OCI-LY7 (cell line): ENCODE data around the gene SIPA1L3. TPM values are rescaled to one million over a fixed set of nuclear protein-coding genes. Genes with fewer than 3 reads are reported as not detected.

ENCODE experiments used
- BruUV-seq: library from RNA; stranded (reverse); fragments of 400-500 nt; replicated peaks from 2 replicates; lab custom pipeline; 2021; lab: Mats Ljungman, UMichigan
- CTCF ChIA-PET: fragments of 300-600 bp; sonication (Branson Sonifier 250); formaldehyde crosslinking; loops from one replicate; lab custom pipeline; 2022; ENCODE audit warnings: antibody characterized with exemption; ENCODE audit not compliant: unreplicated experiment; lab: Charles Lee
- POLR2A ChIA-PET: fragments of 300-600 bp; sonication (Branson Sonifier 250); formaldehyde crosslinking; loops from one replicate; lab custom pipeline; 2022; ENCODE audit warnings: antibody characterized with exemption; lab: Charles Lee
- DNase-seq: peaks from one replicate; pipeline ENCODE4 v3.0.0-alpha.2; 2015; ENCODE audit warnings: low spot score
- H2AFZ ChIP-seq: fragments of 200-600 bp; sonication (generic), shearing (Covaris generic); 2 replicates; pipeline ENCODE4 v1.6.1; 2014; ENCODE audit warnings: mild to moderate bottlenecking, antibody characterized with exemption, low read length, moderate library complexity
- H3K27ac ChIP-seq: fragments of 200-600 bp; sonication (generic); 2 replicates; pipeline ENCODE4 v1.5.1; 2014; ENCODE audit warnings: mixed run types, low read depth, mild to moderate bottlenecking, moderate library complexity, low read length, inconsistent platforms; ENCODE audit not compliant: poor library complexity, severe bottlenecking
- H3K36me3 ChIP-seq: fragments of 200-600 bp; sonication (generic); 2 replicates; pipeline ENCODE4 v1.6.1; 2014; ENCODE audit warnings: mild to moderate bottlenecking, antibody characterized with exemption, low read length, moderate library complexity, mixed read lengths; ENCODE audit not compliant: insufficient read depth
- H3K4me1 ChIP-seq: fragments of 200-600 bp; sonication (generic); 2 replicates; pipeline ENCODE4 v1.5.1; 2014; ENCODE audit warnings: mild to moderate bottlenecking, low read length; ENCODE audit not compliant: insufficient read depth, poor library complexity, severe bottlenecking
- H3K4me2 ChIP-seq: fragments of 200-600 bp; sonication (generic); 2 replicates; pipeline ENCODE4 v1.6.1; 2014; ENCODE audit warnings: mild to moderate bottlenecking, low read length
- H3K4me3 ChIP-seq: fragments of 200-600 bp; sonication (generic); 2 replicates; pipeline ENCODE4 v1.5.1; 2014; ENCODE audit warnings: mild to moderate bottlenecking, low read depth, low read length; ENCODE audit not compliant: poor library complexity, severe bottlenecking
- H3K79me2 ChIP-seq: fragments of 200-600 bp; sonication (generic); 2 replicates; pipeline ENCODE4 v1.6.1; 2016; ENCODE audit warnings: low read depth, mild to moderate bottlenecking, low read length, moderate library complexity, mixed read lengths; ENCODE audit not compliant: insufficient read depth
- H3K9me2 ChIP-seq: fragments of 200-600 bp; sonication (generic); 2 replicates; pipeline ENCODE4 v1.6.1; 2016; ENCODE audit warnings: mild to moderate bottlenecking, low read length, mixed read lengths; ENCODE audit not compliant: insufficient read depth
- H3K9me3 ChIP-seq: fragments of 200-600 bp; sonication (generic); 2 replicates; pipeline ENCODE4 v1.6.1; 2014; ENCODE audit warnings: mild to moderate bottlenecking, mixed run types, low read length, mixed read lengths
- H4K20me1 ChIP-seq: fragments of 200-600 bp; sonication (generic); 2 replicates; pipeline ENCODE4 v1.6.1; 2014; ENCODE audit warnings: mild to moderate bottlenecking, antibody characterized with exemption, low read length, moderate library complexity, mixed read lengths; ENCODE audit not compliant: insufficient read depth
- CTCF ChIP-seq: fragments of 200-600 bp; sonication (generic); conservative IDR thresholded peaks from 2 replicates; pipeline ENCODE4 v1.5.1; 2014; ENCODE audit warnings: mild to moderate bottlenecking, antibody characterized with exemption, low read length, moderate library complexity, mixed read lengths
- EZH2phosphoT487 ChIP-seq: fragments of 200-600 bp; sonication (generic); IDR thresholded peaks from 2 replicates; pipeline ENCODE4 v1.6.1; 2018; ENCODE audit warnings: low read depth, borderline replicate concordance, mild to moderate bottlenecking, mixed run types, antibody characterized with exemption, low read length, moderate library complexity, mixed read lengths
- intact Hi-C: fragments of 100-400 bp; cut with micrococcal nuclease; formaldehyde crosslinking; loops from one replicate; pipeline ENCODE4 v1.10.0; 2022; ENCODE audit not compliant: unreplicated experiment
- total RNA-seq, 2 experiments: library from RNA; depleted of rRNA in 1 of 2; stranded (reverse); fragments of >200 nt in 1 of 2; shearing (Covaris generic) in 1 of 2; gene quantifications; 2 replicates each; pipeline ENCODE4 v1.2.3, GENCODE V29; 2014 to 2022

SIPA1L3 gene
- total RNA-seq, 2 experiments from 2014 or later, result 21.2 to 84.4 TPM

DNA sequence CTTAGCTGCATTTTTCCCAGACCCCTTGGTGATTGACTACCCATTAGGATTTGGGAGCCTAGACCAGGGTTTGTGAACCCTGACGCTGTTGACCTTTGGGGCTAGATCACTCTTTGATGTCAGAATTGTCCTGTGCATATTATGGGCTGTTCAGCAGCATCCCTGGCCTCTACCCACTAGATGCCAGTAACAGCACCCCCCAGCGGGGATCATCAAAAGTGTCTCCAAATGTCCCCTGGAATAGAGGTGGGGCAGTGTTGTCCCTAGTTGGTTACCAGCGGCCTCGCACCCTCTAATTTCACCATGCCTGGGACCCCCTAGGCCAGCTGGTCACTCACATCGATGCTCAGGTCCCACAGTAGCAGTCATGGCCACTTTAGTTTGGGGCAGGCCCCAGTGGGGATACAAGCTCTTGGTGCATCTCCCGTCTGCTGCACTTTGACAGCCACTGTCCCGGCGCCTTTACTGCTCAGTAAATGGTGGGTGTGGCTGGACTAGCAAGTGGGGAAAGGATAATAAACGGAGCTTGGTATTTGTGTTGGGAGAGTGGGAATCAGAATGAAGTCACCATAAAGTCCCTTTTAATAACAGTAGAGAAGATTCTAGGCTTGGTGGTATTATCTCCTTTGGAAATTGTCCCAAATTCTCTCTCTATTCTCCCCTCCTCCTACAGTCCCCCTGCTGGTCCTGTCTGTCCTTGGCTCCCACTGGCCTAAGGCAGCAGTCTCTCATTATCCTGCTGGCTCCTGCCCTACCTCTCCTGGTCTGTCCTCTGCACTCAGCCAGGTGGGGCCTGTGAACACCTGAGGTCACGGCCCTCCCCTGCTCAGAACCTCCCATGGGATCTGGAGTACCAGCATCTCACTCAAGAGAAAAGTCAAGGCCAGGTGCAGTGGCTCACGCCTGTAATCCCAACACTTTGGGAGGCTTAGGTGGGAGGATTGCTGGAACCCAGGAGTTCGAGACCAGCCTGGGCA, 80.6 kb downstream of the SIPA1L3 start:
- TF ChIP-seq CTCF (peak; percentile 92), EZH2phosphoT487 (no peak)
- Histone ChIP-seq H3K36me3 (no peaks in the 10 kb centered on the region), H3K4me1 (peaks cover 53% of the 10 kb centered on the region), H3K9me3 (no peaks in the 10 kb centered on the region), H4K20me1 (no peaks in the 10 kb centered on the region), H2AFZ (no peak overlapping the region), H3K4me3 (no peak overlapping the region), H3K27ac (peak overlapping the region; percentile 88), H3K79me2 (peaks cover 29% of the 10 kb centered on the region; the same call in 1 of the 2 replicates), H3K9me2 (no peaks in the 10 kb centered on the region), H3K4me2 (peak overlapping the region; percentile 73)
- no TSS peak for BruUV-seq
- intact Hi-C loops, result loop anchor here (2.0 kb wide), 2 partner anchors 61 to 65 kb away; no protein-coding TSS in a partner anchor
- peak; percentile 64 for DNase-seq
- ChIA-PET CTCF (interaction anchor here (1.1 to 1.8 kb wide), 6 partner anchors 9 to 80 kb away, joined by 3 to 7 read pairs (median 6); no protein-coding TSS in a partner anchor), POLR2A (interaction anchor here (0.8 to 4.4 kb wide), 9 partner anchors 9 to 84 kb away, joined by 3 to 25 read pairs (median 6); partner anchors contain the start of gene SIPA1L3)

DNA sequence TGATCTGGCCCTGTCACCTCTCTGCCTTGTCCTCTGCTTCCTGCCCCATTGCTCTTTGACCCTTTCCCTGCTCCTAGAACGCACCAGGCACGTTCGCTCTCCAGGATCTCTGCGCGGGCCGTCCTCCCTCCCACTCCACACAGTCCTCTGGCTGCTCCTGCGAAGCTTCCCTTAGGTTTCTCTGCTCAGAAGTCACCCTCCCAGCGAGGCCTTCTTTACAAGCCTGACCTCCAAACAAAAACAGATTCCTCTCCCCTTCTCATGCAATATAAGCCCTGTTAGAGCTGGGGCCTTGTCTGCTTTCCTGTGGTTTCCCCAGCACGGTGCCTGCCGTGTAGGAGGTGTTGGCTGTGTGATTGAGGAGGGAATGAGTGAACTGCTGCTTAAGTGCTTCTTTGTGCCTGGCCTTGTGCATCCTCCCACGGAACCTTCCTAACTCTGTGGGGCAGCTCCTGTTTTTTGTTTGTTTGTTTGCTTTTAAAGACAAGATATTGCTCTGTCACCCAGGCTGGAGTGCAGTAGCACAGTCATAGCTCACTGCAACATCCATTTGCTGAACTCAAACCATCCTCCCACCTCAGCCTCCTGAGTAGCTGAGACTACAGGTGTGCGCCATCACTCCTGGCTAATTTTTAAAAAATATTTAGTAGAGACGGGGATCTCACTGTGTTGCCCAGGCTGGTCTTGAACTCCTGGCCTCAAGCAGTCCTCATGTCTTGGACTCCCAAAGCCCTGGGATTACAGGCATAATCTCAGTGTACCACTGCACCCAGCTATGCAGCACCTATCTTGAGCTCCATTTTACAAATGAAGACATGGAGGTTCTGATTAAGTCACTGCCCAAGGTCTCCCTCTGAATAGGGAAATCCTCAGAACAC, 82.0 kb downstream of the SIPA1L3 start:
- H3K4me2 ChIP-seq, result no peak overlapping the region
- no peak for DNase-seq
- no peak overlapping the region for H3K4me3 ChIP-seq
- TF ChIP-seq CTCF, result no peak
- TF ChIP-seq EZH2phosphoT487, result no peak
- POLR2A ChIA-PET, result interaction anchor here (0.9 to 1.3 kb wide), 4 partner anchors 8 to 65 kb away, joined by 3 to 7 read pairs (median 6); no protein-coding TSS in a partner anchor
- H3K79me2 ChIP-seq, result peaks cover 29% of the 10 kb centered on the region; the same call in 1 of the 2 replicates
- H2AFZ ChIP-seq, result no peak overlapping the region
- no peaks in the 10 kb centered on the region for H3K9me3 ChIP-seq
- H4K20me1 ChIP-seq, result no peaks in the 10 kb centered on the region
- peak overlapping the region; percentile 23 for H3K27ac ChIP-seq
- H3K9me2 ChIP-seq, result no peaks in the 10 kb centered on the region
- H3K4me1 ChIP-seq, result peaks cover 49% of the 10 kb centered on the region
- 0 out of 2 replicates have a peak, but pooled peaks cover 1% of the 10 kb centered on the region for H3K36me3 ChIP-seq
- CTCF ChIA-PET, result interaction anchor here (1.2 kb wide), 1 partner anchor 87 kb away, joined by 3 read pairs; no protein-coding TSS in a partner anchor
- intact Hi-C loops, result no loop called here
- no TSS peak for BruUV-seq
